Measurements from ENCODE around the gene NXPE1. TPM values are rescaled to one million over a fixed set of nuclear protein-coding genes. Genes with fewer than 3 reads are reported as not detected.

The NXPE1 gene
- total RNA-seq, 1 experiment from 2014 or later = not detected

DNA sequence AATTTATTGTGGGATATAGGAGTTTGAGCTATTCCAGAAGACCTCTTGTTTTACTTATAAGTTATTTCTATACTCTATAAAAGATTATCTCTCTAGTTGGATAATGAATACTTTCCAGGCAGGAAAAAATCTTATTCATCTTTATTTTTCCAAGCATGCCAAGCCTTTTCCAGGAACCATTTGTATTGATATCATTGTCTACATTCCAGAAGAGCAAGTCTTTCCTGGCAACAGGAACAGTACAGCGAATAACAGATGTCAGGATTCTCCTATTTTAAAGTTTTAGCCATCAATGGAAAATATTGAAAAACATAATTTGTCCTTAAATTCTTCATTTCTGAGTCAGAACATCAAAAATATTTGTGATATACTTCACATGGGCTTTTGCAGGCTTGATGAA, 5.2 kb upstream of the NXPE1 start:
- TF ChIP-seq, protein P1, sequence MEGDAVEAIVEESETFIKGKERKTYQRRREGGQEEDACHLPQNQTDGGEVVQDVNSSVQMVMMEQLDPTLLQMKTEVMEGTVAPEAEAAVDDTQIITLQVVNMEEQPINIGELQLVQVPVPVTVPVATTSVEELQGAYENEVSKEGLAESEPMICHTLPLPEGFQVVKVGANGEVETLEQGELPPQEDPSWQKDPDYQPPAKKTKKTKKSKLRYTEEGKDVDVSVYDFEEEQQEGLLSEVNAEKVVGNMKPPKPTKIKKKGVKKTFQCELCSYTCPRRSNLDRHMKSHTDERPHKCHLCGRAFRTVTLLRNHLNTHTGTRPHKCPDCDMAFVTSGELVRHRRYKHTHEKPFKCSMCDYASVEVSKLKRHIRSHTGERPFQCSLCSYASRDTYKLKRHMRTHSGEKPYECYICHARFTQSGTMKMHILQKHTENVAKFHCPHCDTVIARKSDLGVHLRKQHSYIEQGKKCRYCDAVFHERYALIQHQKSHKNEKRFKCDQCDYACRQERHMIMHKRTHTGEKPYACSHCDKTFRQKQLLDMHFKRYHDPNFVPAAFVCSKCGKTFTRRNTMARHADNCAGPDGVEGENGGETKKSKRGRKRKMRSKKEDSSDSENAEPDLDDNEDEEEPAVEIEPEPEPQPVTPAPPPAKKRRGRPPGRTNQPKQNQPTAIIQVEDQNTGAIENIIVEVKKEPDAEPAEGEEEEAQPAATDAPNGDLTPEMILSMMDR (IDR thresholded peaks at IDR 0.05) = no peak
- no peak for TF ChIP-seq TCF7L2 (IDR thresholded peaks at IDR 0.05; ENCODE audit: low read depth, low read length)
- TF ChIP-seq SIN3A (IDR thresholded peaks at IDR 0.05; ENCODE audit: borderline replicate concordance, insufficient read depth, low read depth, low read length) = no peak
- TF ChIP-seq POLR2AphosphoS5 (IDR thresholded peaks at IDR 0.05; ENCODE audit: low read depth, low read length) = no peak
- TF ChIP-seq, protein P2, sequence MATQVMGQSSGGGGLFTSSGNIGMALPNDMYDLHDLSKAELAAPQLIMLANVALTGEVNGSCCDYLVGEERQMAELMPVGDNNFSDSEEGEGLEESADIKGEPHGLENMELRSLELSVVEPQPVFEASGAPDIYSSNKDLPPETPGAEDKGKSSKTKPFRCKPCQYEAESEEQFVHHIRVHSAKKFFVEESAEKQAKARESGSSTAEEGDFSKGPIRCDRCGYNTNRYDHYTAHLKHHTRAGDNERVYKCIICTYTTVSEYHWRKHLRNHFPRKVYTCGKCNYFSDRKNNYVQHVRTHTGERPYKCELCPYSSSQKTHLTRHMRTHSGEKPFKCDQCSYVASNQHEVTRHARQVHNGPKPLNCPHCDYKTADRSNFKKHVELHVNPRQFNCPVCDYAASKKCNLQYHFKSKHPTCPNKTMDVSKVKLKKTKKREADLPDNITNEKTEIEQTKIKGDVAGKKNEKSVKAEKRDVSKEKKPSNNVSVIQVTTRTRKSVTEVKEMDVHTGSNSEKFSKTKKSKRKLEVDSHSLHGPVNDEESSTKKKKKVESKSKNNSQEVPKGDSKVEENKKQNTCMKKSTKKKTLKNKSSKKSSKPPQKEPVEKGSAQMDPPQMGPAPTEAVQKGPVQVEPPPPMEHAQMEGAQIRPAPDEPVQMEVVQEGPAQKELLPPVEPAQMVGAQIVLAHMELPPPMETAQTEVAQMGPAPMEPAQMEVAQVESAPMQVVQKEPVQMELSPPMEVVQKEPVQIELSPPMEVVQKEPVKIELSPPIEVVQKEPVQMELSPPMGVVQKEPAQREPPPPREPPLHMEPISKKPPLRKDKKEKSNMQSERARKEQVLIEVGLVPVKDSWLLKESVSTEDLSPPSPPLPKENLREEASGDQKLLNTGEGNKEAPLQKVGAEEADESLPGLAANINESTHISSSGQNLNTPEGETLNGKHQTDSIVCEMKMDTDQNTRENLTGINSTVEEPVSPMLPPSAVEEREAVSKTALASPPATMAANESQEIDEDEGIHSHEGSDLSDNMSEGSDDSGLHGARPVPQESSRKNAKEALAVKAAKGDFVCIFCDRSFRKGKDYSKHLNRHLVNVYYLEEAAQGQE (IDR thresholded peaks at IDR 0.05; ENCODE audit: insufficient read depth in 1 of 2, low read depth in 2 of 2, low read length in 1 of 2) = no peak
- CTCF ChIA-PET = no interaction called here
- ATAC-seq = no peak
- no peak for DNase-seq (ENCODE audit: low read depth, low spot score)
- intact Hi-C loops (cut with micrococcal nuclease; ENCODE audit: unreplicated experiment) = no loop called here
- no peaks in the 10 kb centered on the region for H3K27me3 ChIP-seq (ENCODE audit: control insufficient read depth, insufficient read depth, low read length)
- no peaks in the 10 kb centered on the region for H3K9me3 ChIP-seq (ENCODE audit: control insufficient read depth, insufficient read depth, low read depth, low read length)
- no peak overlapping the region for H3K4me3 ChIP-seq (ENCODE audit: low read depth in 2 of 2, low read length in 2 of 2)
- POLR2A ChIA-PET = no interaction called here
- BruUV-seq (replicated peaks) = no TSS peak
- no peaks in the 10 kb centered on the region for H3K4me1 ChIP-seq (ENCODE audit: control insufficient read depth, insufficient read depth, low read length)
- H3K27ac ChIP-seq (ENCODE audit: low read length) = no peak overlapping the region
- in situ Hi-C loops (cut with HindIII; ENCODE audit: low pct_unique_long_range_greater_than_20kb, low sequenced_read_pairs) = no loop called here
- no peaks in the 10 kb centered on the region for H3K36me3 ChIP-seq (ENCODE audit: control insufficient read depth, insufficient read depth, low read length)

DNA sequence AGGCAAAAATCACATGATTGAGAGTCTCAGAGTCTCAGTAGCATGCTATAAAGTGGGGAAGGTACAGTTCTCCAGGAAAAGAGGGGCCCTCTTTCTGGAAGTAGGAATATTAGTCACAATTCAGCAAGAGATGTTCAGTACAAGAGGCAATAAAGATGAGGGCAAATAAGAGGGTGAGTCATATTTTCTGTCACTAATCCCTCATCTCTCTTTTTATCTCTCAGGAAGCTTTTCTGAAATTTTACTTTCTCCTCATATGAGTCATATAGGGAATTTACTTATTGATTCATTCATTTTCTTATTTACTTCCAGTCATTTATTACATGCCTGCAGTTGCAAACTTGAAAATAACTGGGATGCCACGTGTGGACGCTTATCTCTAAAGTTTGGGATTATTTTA, 3.4 kb upstream of the NXPE1 start:
- no peaks in the 10 kb centered on the region for H3K27me3 ChIP-seq (ENCODE audit: control insufficient read depth, insufficient read depth, low read length)
- ChIA-PET POLR2A (no interaction called here), CTCF (no interaction called here)
- no peak overlapping the region for H3K4me3 ChIP-seq (ENCODE audit: low read depth in 2 of 2, low read length in 2 of 2)
- H3K27ac ChIP-seq (ENCODE audit: low read length) = no peak overlapping the region
- intact Hi-C loops (cut with micrococcal nuclease; ENCODE audit: unreplicated experiment) (no loop called here), in situ Hi-C loops (cut with HindIII; ENCODE audit: low pct_unique_long_range_greater_than_20kb, low sequenced_read_pairs) (no loop called here)
- H3K4me1 ChIP-seq (ENCODE audit: control insufficient read depth, insufficient read depth, low read length) = no peaks in the 10 kb centered on the region
- no peak for DNase-seq (ENCODE audit: low read depth, low spot score)
- TF ChIP-seq TCF7L2 (IDR thresholded peaks at IDR 0.05; ENCODE audit: low read depth, low read length) (no peak), SIN3A (IDR thresholded peaks at IDR 0.05; ENCODE audit: borderline replicate concordance, insufficient read depth, low read depth, low read length) (no peak), POLR2AphosphoS5 (IDR thresholded peaks at IDR 0.05; ENCODE audit: low read depth, low read length) (no peak)
- TF ChIP-seq, protein P2 (IDR thresholded peaks at IDR 0.05; ENCODE audit: insufficient read depth in 1 of 2, low read depth in 2 of 2, low read length in 1 of 2) = no peak
- TF ChIP-seq, protein P1 (IDR thresholded peaks at IDR 0.05) = no peak
- ATAC-seq = no peak
- no peaks in the 10 kb centered on the region for H3K36me3 ChIP-seq (ENCODE audit: control insufficient read depth, insufficient read depth, low read length)
- no peaks in the 10 kb centered on the region for H3K9me3 ChIP-seq (ENCODE audit: control insufficient read depth, insufficient read depth, low read depth, low read length)
- BruUV-seq (replicated peaks) = no TSS peak

All from Panc1 (cell line).